Measurements from ENCODE around the gene PLEKHM3.
"Not testable (repeated sequence)": the region's sequence is repeated elsewhere in the genome, so short reads cannot be mapped to it uniquely, and the experiment has no call there.

PLEKHM3 gene

DNA sequence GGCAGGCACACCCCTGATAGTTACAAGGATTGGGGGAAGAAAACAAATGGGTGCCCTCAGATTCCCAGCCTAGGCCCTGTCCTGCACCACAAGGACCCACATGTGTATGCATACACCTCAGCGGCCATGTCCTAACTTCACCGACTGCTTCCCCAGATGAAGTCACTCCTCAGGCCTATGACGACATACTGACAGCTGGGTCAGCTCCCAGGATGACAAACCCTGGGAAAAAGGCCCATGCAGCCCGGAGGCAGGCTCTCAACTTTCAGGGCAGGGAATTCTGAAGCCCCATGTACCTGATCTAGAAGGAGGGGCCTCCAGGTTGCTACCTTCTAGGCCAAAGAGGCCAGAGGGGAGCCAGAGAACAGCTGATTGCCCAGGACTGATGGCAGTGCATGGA lies 11.0 kb upstream of the PLEKHM3 start:
- DNase-seq (ENCODE audit: low read depth), result no peak

DNA sequence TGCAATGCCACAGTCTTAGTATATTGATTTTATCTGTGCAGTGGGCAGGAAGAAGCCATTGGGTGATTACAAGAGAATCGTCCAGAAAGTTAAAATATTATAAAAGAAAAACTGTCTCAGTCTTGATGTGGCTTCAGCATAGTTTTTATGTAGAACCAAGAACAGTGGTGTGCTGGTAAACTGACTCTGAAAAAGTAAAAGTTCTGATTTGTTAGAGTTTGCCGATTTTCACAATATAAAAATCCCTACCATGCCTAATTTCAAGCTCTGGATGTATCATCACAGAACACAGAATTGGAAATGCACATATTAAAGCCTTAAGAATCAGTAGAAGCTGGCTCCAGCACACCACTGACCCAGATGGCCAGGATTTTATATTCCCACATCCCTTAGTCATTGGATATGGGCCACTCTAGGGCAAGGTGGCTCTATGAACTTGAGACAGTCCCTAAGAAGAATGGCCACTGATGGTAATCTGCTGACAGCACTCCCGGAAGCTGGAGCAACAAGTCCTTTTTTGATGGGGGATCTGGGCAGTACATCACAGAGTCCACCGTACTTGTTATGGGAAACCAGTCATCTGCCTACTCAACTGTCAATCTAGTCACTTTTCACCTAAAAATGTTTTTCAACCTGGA lies 9.3 kb upstream of the PLEKHM3 start:
- no peak for DNase-seq (ENCODE audit: low read depth)

DNA sequence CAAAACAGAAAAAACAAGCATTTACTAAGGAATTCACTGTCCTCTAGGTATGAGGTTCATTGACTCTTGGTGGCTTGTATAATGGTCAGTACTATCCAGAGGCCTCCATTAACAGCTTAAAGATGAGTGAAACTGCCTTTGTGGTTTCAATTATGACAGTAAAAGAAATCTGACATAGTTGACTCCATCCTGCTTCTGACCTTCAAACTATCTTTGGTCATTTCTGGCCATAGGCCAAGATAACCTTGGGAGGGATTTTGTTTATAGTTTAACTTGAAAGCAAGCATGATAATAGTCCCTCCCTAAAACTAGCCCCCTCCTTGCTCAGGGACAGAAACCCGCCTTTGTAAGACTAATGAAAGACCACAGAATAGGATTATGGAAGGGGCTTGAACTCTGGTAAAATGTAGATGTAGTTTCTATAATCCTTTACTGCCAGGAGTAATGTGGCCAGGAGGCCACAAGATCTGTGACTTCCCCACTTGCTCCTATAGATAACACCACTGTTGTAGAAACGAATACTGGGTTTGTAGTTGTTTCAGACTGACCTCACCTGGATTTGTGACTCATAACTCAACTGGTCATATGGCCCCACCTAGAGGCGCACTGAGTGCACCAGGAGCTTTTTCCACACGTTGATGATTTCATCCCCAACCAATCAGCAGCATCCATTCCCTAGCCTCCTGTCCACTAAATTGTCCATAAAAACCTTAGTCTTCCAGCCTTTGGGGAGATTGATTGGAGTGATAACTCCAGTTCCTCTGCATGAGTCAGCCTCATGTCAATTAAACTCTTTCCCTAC lies 8.6 kb upstream of the PLEKHM3 start:
- peak; percentile 52 for DNase-seq (ENCODE audit: low read depth)

DNA sequence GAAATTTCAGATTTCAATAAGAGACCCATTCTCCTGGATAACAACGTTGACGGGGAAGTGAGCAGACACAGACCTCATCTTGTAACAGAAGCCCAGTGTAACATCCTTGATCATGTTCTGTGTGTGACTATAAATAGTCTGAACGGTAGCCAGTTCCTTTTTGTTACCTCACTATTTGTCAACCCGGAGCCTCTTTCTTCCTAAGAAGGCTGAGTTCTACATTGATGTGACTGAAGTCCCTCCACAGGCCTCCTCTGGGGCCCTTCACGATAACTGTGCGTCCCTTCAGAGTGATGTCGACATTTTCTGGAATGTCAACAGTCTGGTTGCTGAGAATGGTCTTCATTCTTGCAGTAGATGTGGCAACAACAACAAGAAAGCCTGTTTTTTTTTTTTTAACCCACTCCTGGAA lies 6.3 kb upstream of the PLEKHM3 start:
- no peak for DNase-seq (ENCODE audit: low read depth)

DNA sequence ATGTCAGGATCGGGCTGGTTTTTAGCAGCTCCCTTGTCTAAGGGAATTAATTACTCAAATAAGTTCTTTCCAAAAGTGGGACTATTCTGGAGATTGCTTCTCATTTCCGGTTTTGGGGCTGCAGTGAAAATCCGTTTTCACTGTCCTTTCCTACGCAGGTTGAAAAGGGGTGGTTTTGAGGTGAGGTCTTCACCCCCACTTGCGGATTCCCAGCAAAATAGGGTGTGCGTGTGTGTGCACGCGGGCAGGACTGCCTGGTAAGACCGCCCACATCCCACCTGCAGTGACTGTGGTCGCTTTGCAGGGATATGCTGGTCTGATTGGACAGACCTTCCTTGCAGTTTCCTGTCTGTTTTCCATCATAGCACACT lies 472 bp upstream of the PLEKHM3 start:
- DNase-seq (ENCODE audit: low read depth), result no peak

DNA sequence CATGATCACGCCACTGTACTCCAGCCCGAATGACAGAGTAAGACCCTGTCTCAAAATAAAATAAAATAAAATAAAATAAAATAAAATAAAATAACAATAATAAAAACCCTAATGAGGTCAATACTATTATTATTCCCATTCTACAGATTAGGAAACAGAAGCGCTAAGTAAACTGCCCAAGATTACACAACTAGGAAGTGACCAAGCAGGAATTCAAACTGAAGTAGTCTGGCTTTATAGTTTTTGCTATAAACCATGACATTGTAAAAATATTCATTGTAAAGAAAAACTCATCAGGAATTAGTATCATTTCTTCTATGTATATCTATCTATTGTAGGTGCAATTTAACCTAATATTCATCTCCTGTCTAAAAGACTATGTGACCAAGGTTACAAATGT lies 1.2 kb downstream of the PLEKHM3 start:
- DNase-seq (ENCODE audit: low read depth), result no peak

DNA sequence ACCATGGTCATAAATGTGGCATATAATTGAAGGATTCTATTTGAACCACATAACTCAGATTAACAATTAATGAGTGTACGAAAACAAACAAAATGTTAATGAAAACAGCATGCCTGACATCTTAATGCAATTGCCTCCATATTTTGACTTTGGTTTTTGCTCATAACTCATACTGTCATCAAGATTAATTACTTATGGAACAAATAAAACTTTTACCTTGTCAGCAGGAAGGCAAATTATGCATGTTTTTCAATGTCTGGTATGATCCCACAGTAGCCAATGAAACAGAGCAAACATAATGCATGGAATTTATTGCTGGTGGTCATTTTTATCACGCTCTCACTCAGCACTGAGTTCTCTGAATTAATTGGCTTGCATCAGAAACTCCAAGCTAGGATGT lies 5.1 kb downstream of the PLEKHM3 start:
- no peak for DNase-seq (ENCODE audit: low read depth)

DNA sequence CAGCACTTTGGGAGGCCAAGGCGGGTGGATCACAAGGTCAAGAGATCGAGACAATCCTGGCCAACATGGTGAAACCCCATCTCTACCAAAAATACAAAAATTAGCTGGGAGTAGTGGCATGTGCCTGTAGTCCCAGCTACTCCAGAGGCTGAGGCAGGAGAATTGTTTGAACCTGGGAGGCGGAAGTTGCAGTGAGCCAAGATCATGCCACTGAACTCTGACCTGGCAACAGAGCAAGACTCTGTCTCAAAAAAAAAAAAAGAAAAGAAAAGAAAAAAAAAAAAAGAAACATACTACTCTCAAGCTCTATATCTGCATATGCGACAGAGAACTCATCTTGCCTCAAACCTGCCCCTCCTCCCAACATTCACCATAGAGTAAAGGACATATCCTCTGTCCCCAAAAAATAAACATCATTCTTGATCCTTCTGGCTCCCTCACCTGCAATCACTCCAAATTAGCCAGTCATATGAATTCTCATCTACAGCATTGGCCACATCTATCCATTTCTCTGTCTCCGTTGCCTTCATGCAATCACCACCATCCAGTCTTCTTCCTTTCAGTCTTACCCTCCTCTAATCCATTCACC lies 7.1 kb downstream of the PLEKHM3 start:
- not testable (repeated sequence) for DNase-seq (ENCODE audit: low read depth)

DNA sequence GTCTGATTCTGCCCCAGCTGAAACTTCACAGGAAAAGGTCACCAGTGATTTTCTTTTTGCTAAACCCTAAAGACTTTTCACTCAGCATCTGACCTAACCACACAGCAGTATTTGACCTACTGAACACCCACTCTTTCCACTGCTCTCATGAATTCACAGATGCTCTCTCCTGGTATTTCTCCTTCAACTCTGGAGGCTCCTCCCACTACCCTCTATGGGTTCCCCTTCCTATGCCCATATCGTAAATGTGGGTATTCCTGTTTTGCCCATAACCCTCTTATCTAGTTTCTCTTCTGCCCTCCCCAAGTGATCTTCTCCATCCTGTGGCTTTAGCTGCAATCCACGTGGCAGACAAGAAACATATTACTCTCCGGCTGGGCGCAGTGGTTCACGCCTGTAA lies 7.6 kb downstream of the PLEKHM3 start:
- DNase-seq (ENCODE audit: low read depth), result no peak

DNA sequence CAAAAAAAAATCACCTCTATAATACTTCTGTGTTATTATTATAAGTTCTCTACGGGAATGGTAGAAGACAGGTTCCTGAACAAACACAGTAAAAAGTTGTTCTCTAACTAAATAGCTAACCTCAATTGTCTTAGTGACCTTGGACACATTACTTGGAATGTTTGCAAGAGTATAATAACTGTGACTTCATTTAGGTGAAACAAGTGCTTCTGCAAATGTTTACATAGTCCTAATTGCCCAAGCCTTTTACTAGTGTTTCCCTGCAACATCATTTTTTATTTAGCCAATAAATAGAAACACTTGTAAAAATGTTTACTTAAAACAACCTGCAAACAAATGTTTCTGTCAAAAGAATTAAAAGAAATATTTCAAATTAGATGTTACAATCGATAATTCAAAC lies 9.9 kb downstream of the PLEKHM3 start:
- DNase-seq (ENCODE audit: low read depth), result no peak

DNA sequence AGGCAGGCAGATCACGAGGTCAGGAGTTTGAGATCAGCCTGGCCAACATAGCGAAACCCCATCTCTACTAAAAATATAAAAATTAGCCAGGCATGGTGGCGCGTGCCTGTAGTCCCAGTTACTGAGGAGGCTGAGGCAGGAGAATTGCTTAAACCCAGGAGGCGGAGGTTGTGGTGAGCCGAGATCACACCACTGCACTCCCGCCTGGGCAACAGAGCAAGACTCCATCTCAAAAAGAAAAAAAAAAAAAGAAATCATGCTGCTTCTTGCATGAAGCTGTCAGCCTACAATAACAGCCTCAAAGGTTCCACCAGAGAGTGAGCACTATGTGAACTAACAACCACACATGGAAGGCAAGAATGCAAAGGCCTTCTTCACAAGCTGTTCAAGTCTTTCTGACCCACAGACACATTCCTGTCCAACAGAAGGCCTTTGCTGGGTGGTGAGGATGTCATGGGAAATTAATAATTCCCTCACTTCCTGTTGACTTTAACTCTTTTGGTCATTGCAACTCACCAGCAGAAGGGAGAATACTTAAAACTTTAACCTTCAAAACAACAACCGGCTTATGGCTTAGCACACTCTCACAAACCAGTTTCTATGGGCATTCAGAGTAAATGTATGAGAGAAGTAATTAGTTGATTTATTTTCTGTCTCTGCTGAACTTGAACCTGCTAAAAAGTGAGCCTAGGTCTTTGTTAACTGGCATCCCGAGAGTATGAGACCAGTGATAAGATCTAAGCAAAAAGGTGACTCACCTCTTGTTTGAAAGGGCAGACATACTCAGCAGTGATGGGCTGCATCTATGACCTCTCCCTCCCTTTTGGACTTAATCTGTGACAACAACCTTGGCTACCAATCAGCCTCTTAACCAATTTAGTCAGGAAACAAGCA lies 11.8 kb downstream of the PLEKHM3 start:
- DNase-seq (ENCODE audit: low read depth), result peak; percentile 90

DNA sequence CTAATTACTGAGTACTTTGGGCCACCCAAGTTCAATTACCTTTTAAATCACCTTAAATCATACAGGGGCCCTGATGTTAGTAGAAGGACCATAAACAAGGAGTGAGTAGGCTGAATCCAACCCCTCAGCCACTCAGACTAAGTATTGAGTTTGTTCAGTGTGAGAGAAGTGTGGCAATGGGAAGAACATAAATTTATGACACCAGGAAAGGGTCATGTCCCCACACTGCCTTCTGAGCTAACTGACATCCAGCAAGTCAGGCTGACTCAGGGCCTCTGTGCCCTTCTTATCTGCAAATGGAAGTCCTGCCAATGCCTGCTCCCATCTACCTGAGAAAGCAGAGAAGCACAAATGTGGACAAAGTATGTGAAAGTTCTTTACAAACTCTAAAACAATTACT lies 12.9 kb downstream of the PLEKHM3 start:
- DNase-seq (ENCODE audit: low read depth), result no peak

DNA sequence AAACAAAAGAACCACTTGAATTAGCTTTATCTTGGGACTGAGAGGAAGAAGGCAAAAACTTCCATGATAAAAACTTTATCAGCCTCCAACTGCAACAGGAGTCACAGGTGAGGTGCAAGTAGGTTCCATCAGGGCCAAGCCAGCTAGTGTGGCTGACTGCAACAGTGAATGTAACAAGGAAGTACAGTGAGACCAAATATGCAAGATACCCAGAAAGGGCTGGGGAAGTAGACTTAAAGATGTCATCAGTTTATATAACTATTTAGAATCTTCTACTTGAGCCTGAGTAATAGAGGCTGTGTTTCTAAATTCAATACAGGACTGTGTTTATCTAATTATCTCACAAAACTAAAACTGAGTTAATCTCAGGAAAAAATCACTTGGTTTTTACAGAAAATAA lies 14.8 kb downstream of the PLEKHM3 start:
- DNase-seq (ENCODE audit: low read depth), result no peak

DNA sequence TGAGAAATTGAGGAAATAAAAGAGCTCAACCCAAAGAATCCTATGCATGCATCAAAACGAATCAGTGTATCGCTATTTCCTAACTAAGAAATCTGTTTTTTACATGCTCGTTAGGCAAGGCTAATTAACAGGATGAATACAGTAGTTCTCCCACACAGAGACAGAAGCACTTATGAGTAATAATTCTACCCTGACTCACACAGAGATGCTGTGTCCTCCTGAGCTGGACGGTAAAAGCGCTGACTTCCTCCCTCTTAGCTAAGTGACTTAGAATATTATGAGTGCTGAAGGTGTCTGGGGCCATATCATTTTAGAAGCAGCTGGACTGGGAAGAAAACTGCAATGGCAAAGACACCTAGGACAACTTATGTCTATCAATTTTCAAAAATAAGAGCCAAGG lies 18.5 kb downstream of the PLEKHM3 start:
- DNase-seq (ENCODE audit: low read depth), result peak; percentile 72

DNA sequence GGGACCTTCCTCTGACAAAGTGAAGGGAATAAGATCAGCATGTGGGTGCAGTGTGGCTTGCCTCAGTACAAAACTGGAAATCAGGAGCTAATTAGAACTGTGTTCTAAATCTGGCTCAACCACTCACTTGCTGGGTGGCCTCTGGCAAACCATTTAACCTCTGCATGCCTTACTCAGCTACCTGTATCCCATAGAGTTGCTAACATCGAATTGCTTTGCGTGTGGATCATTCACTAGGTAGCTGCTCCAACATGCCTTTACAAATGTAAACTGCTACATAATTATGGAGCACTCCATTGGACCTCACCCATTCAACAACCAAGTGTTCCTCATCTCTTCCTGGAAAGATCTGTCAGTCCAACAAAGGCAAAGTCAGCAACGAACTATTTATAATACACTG lies 19.0 kb downstream of the PLEKHM3 start:
- DNase-seq (ENCODE audit: low read depth), result no peak

DNA sequence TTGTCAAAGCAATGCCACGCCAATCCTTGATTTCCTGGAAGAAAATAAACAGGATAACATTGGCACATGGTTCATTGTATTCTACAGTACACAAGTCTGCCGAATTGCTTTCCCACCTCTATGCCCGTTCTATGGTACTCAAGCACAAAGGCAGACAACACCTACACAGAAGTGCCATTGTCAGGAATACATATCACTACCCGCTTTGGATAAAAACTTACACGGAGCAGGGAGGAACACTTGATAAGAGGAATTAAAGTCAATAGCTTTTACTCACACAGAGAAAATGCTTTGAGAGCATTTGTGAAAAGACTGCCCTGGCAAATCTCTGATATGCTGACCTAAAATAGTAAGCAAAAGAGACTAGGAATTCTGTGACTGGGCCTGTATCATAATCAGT lies 23.4 kb downstream of the PLEKHM3 start:
- no peak for DNase-seq (ENCODE audit: low read depth)

DNA sequence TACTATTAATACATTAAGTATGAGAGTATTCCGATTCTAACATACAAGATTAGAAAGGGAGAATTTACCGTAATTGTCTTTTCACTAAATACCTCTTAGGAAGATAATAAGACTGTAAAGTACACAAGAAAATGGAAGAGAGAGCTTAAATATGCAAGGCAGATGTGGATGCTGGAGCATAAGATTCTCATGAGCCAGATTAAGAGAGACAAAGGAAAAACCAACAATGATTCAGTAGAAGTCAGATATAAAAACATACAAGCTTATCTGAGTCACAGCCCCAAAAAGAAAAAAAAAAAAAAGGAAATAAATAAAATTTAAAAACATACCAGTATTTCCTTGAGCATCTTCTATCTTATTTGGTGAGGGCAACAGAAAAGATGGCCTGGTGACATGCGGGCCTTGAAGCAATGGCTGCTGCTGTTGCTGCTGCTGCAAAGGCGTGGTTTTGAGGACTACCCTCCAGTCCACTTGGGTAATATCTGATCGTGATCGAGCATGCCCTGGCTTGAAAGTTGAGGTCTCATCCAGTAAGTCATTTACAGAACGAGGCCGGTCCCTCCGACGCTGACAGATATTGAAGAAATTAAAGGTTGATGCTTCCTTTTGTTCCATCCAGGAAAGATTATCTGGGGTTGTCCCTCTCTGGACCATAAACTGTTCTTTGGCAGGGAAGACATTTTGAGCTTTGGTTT lies 24.5 kb downstream of the PLEKHM3 start:
- peak; percentile 20 for DNase-seq (ENCODE audit: low read depth)

DNA sequence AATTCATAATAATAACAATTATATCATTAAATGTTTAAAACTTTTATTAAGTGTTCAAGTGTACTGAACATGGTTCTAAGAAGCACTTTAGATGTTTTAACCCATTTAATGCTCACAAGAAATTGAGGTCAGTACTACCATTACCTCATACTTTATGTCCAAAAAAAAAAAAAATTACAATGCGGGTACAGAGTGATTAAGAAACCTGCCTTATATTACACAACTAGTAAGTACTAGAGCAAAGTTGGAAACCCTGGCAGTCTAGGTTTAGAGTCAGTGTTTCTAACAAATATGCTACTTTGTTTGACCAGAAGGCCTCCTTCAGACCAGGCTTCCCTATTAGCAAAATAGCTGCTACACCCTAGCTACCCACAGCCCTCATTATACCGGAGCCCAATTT lies 28.5 kb downstream of the PLEKHM3 start:
- DNase-seq (ENCODE audit: low read depth), result no peak

DNA sequence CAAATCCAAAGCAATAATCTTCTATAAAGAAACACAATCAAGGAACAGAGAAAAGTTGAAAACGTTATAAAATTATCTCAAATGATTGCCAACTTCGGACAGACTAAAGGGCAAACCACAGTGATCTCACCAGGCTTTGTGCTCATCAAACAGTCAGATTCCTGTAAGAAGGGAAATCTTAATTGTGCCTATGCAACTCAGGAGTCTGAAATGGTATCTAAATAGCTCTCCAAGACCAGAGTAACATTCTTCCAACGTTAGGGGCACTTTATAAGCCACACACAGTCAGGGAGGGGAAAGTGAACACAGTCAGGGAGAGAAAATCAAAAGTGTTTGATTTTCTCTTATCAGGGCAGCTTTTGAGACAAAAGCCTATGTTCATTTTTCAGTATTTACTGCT lies 29.4 kb downstream of the PLEKHM3 start:
- peak; percentile 13 for DNase-seq (ENCODE audit: low read depth)

DNA sequence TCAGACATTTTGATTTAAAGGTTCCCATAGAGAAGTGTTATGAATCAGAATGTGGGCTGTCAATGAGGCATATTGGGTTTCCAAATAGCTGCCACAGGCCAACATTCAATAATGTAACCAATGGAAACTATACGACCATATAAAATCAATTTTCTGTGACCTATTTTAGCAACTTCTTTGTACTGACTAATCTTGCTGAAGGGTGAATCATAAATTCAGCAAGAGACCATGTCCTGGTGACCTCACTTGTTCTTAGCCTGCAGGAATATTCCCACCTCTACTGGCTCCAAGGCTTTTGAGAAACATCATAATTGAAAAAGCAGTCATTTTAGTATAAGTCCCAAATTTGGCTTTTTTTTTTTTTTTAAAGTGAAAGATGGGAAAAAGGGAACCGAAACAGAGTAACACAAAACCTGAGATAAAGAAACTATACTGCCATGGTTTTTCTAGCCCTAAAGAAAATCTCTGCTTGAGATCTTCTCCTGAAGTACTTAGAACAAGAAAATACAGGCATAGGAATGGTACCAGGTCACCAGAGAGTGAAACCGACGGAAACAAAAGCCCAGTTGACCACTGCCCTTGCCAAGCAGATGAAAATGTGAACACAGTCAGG lies 32.1 kb downstream of the PLEKHM3 start:
- DNase-seq (ENCODE audit: low read depth), result peak; percentile 88

DNA sequence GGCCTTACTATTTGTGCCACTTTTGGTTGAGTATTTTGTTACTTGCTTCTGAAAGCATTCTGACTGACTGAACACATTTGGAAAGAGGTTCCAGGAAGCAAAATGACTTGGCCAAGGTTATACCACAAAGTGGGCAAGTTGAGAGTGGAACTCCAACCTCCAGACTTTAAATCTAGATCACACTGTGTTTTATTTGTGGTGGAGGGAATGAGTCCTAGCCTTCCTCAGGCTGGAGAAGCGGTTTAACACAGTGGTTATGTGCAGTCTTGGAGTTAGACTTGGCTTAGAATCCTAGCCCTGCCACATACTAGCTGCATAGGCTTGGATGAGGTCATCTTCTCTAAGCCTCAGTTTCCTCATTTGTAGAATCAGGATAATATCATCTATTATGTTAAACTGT lies 33.4 kb downstream of the PLEKHM3 start:
- no peak for DNase-seq (ENCODE audit: low read depth)
